ENCODE results near the gene GEMIN2. TPM values are rescaled to one million over a fixed set of nuclear protein-coding genes. Genes with fewer than 3 reads are reported as not detected.
A peak's percentile ranks its signal among the peaks of the same experiment; 100 is the strongest.
"Not testable (repeated sequence)": the region's sequence is repeated elsewhere in the genome, so short reads cannot be mapped to it uniquely, and the experiment has no call there.

Gene GEMIN2
- total RNA-seq, 1 donor from 2014 or later, result 11.9 TPM

DNA sequence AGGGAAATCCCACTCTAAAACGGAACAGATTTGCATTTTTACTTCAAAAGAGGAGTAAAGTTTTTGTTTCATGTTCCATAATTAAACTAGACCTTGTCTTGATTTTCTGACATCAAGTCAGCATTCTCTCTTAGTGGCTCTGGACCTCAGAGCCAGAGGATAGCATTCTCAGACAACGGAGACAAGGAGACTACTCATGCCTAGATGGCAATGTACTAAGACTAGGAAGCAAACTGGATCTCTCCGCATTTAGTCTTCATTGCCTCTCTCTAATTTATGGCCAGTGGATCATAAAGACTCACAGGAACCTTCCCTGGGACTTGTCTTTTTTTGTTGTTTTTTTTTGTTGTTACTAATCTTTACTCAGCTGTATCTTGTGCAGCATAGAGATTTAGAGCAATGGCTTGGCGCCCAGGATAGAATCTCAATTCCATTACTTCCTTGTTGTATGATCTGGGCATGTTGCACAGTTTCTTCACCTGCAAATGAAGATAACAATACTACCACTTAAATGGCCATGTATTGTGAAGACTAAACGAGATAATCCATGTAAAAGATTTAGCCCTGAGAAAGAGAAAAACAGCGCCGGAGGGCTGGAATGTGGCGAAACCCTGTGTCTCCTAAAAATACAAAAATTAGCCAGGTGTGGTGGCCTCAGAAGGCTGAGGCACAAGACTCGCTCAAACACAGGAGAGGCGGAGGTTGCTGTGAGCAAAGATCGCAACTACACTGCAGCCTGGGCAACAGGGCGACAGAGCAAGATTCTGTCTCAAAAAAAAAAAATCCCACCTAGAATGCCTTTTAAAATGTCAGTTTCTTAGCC lies 4.0 kb upstream of the GEMIN2 start:
- DNase-seq (ENCODE audit: low read depth in 2 of 2), result no peak

GRCh38 chr14:39113685-39114072 lies 444 bp upstream of the GEMIN2 start:
- DNase-seq (ENCODE audit: low read depth in 2 of 2), result no peak

DNA sequence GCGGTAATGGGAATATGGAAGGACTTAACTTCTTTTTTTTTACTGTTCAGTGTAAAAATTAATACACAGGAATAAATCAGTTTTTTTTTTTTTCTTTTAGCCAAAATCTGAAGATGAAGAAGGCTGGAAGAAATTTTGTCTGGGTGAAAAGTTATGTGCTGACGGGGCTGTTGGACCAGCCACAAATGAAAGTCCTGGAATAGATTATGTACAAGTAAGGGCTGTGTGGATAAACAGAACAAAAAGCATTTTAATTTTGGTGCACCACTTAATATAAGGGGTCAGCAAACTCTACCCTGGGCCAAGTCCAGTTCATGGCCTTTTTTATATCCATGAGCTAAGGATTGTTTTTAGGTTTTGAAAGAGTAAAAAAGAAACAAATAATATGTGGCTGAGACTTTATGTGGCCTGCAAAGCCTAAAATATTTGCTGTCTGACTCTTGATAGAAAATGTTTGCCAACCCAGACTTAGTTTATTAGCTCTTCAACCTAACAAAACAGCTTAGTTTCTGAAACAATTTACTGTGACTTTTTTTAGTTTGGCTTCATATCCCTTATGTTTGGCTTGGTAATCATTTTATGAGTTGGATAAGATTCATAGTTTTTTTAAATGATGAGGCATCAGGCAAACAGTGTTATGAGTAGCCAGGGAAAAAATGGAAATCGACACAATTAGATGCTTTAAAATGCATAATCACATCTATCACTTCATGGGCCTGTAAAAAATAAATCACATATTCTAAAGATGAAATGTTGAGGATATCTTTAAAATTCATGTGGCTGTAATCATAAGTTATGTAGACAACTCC lies 8.4 kb downstream of the GEMIN2 start:
- no peak for DNase-seq (ENCODE audit: low read depth in 2 of 2)

GRCh38 chr14:39137835-39138234 lies 23.7 kb downstream of the GEMIN2 start:
- not testable (repeated sequence) for DNase-seq (ENCODE audit: low read depth in 2 of 2)

DNA sequence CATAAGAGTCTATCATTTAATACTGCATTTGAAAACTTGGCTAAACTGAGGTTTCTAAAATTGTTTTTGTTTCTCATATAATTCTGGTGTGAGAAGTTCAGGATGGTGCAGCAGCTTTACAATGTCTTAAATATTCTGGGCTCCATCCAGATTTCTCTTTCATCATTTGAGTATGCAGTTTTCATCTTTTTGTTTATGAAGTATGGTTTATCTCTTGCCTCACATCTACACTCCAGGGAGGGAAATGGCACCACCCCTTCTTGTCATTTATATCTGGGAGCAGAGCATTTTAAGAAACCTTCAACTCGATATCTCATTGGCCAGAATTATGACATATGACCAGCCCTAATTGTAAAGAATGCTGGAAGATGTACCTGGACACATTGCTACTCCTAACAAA lies 24.3 kb downstream of the GEMIN2 start:
- no peak for DNase-seq (ENCODE audit: low read depth in 2 of 2)

DNA sequence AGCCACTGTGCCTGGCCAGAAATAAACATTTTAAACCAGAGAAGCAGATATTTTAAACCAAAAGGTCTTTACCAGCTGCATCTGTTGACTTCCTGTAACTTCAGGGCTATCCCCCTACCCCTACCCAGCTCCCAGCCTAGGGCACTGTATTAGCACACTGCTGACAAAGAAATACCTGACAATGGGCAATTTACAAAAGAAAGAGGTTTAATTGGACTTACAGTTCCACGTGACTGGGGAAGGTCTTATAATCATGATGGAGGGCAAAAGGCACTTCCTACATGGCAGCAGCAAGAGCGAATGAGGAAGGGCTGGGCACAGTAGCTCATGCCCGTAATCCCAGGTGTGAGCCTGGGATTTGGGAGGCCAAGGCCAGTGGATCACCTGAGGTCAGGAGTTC lies 26.0 kb downstream of the GEMIN2 start:
- no peak for DNase-seq (ENCODE audit: low read depth in 2 of 2)

- not testable (repeated sequence) for DNase-seq (ENCODE audit: low read depth in 2 of 2)
Observed at GRCh38 chr14:39141623-39142022, 27.5 kb downstream of the GEMIN2 start.

DNA sequence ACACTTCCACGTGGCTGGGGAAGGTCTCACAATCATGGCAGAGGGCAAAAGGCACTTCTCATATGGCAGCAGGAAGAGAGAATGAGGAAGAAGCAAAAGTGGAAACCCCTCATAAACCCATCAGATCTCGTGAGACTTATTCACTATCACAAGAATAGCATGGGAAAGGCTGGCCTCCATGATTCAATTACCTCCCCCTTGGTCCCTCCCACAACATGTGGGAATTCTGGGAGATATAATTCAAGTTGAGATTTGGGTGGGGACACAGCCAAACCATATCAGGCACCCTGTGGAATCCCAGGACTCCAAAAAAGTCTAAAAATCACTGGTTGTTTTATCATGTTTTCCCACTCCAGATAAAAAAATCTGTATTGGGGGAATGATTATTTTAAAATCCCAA lies 29.1 kb downstream of the GEMIN2 start:
- DNase-seq (ENCODE audit: low read depth in 2 of 2), result not testable (repeated sequence)

GRCh38 chr14:39145266-39145966 lies 31.3 kb downstream of the GEMIN2 start:
- DNase-seq (ENCODE audit: low read depth in 2 of 2), result peak in 1 of 2 donors; percentile 15

DNA sequence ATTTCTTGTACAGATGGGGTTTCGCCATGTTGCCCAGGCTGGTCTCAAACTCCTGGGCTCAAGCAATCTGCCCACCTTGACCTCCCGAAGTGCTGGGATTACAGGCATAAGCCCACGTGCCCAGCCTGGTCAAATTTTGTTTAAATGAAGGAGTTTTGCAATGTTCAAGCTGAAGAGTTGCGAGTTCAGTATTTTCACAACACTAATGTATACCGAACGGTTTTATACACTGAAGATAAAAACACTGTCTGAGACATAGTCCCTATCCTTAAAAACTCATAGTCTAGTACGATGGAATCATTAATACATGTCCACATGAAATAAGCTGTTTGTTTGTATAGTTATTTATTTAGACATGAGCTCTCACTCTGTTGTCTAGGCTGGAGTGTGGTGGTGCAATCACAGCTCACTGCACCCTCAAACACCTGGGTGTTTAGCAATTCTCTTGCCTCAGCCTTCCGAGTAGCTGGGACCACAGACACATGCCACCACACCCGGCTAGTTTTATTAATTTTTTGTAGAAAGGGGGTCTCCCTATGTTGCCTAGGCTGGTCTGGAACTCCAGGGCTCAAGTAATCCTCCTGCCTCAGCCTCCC lies 40.6 kb downstream of the GEMIN2 start:
- DNase-seq (ENCODE audit: low read depth in 2 of 2), result no peak

- DNase-seq (ENCODE audit: low read depth in 2 of 2), result no peak
Observed at GRCh38 chr14:39157491-39157890, 43.4 kb downstream of the GEMIN2 start.

DNA sequence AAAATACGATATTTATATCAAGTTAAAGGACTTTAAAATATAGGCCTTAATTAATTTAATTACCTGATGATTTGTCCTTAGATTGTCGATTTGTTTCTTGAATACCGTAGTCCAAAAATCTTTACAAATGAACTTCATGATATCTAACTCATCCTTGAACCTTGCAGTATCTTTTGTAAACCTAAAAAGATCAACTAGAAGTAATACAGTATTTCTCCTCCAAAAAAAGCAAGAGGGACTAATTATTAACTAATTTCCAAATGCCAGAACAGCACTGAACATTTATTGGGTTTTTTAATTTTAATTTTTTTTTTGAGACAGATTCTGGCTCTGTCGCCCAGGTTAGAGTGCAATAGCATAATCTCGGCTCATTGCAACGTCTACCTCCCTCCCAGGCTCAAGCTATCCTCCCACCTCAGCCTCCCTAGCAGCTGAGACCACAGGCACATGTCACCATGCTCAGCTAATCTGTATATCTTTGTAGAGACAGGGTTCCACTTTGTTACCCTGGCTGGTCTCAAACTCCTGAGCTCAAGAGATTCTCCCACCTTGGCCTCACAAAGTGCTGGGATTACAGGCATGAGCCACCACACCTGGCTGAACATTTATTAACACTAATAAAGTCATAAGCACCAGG lies 44.2 kb downstream of the GEMIN2 start:
- no peak for DNase-seq (ENCODE audit: low read depth in 2 of 2)

DNA sequence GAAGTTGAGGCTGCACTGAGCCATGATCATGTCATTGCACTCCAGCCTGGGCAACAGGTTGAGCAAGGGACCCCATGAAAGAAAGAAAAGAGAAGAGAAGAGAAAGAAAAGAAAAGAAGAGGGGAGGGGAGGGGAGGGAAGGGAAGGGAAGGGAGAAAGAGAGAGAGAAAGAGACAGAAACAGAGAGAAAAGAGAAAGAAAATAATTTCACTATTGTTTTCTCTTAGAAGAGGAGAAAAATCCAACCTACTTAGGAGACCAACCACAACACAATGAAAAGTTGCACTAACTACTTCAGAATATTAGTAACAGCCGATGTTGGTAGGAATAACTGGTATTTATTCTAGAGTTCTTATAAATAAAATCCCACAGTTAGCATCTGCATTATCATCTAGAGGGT lies 46.4 kb downstream of the GEMIN2 start:
- no peak for DNase-seq (ENCODE audit: low read depth in 2 of 2)

DNA sequence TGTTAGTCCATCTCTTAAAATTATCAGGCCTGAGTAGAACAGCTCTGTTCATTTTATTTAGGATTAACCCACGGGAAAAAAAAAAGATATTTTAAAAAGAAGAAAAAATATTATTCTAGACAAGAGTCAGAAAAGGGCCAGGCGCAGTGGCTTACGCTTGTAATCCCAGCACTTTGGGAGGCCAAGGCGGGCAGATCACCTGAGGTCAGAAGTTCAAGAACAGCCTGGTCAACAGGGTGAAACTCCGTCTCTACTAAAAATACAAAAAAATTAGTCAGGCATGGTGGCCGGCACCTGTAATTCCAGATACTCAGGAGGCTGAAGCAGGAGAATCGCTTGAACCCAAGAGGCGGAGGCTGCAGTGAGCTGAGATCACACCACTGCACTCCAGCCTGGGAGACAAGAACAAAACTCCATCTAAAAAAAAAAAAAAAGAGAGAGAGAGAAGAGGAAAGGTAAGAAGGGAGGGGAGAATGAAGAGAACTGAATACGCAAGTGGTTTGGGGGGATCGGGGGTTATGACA lies 53.7 kb downstream of the GEMIN2 start:
- not testable (repeated sequence) for DNase-seq (ENCODE audit: low read depth in 2 of 2)

DNA sequence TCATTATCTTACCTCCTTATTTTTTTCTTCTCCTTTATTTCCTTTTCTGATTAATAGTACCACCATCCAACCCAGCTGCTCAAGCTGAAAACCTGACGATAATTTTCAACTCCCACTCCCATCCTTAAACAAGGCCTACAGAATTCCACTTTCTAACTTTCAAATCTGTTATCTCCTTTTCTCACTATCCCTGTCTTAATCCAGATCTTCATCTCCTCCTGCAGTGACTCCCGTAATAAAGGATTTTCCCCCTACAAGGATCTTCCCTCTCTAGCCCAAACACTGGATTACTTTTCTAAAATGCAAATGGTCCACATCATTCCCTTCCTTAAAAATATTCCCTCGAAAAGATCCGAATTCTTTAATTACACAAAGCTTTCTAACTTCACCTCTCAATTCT lies 54.5 kb downstream of the GEMIN2 start:
- no peak for DNase-seq (ENCODE audit: low read depth in 2 of 2)

DNA sequence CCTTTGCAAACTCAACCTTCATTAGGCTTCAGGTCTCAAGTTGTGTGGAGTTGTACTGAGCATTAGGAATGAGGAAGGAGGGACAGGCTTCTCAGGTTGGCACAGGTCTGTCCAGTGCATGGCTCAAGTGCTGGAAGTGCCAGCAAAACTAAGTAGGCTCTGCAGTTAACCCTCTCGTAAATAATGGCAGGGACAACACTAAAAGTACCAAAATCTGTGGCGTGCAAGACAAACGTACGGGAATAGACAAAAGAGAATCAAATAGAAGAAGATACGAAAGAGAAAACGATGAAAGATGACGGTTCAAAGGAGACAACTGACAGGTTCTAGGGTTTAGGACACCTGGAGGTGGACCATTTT lies 55.4 kb downstream of the GEMIN2 start:
- peak in 1 of 2 donors; percentile 26 for DNase-seq (ENCODE audit: low read depth in 2 of 2)

GRCh38 chr14:39173198-39173597 lies 59.1 kb downstream of the GEMIN2 start:
- no peak for DNase-seq (ENCODE audit: low read depth in 2 of 2)

DNA sequence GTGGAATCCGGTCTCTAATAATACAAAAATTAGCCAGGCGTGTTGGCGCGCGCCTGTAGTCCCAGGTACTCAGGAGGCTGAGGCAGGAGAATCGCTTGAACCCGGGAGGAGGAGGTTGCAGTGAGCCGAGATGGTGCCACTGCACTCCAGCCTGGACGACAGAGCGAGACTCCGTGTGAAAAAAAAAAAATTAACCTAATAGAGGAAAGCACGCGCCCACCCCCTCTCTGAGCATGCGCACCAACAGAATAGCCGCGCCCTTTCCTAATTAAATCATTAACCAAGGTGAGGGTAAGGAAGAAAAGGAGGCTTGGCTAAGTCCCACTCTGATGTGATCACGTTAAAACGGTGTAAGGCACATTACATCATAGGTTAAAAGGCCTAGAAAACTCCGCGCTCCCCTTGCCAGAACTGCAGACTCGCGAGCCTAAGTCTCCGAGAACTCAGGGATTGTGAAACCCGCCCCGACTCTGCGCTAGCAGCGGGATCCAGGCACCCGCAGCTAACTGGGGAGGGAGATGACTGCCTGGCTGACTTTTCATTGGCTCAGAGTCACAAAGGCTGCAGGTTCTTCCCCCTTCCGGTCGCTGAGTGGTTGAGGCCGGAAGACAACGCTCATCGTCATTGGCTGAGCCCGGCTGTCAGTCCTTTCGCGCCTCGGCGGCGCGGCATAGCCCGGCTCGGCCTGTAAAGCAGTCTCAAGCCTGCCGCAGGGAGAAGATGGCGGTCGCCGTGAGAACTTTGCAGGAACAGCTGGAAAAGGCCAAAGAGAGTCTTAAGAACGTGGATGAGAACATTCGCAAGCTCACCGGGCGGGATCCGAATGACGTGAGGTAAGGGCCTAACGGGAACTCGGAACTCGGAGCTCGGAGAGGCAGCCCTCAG lies 60.7 kb downstream of the GEMIN2 start, which contains the start of gene PNN:
Gene PNN (plus strand): TSS at position 695 of the 885 bp plus-strand sequence. CDS start 26 bp downstream, at position 721.
- DNase-seq (ENCODE audit: low read depth in 2 of 2), result peak; percentile 100

GRCh38 chr14:39175445-39176262 lies 61.5 kb downstream of the GEMIN2 start:
- DNase-seq (ENCODE audit: low read depth in 2 of 2), result peak; percentile 51 to 55

All from lung microvascular endothelial cell (primary cell).